ENCODE data around the gene SDCBP2.
A peak's percentile ranks its signal among the peaks of the same experiment; 100 is the strongest.

SDCBP2 gene

DNA sequence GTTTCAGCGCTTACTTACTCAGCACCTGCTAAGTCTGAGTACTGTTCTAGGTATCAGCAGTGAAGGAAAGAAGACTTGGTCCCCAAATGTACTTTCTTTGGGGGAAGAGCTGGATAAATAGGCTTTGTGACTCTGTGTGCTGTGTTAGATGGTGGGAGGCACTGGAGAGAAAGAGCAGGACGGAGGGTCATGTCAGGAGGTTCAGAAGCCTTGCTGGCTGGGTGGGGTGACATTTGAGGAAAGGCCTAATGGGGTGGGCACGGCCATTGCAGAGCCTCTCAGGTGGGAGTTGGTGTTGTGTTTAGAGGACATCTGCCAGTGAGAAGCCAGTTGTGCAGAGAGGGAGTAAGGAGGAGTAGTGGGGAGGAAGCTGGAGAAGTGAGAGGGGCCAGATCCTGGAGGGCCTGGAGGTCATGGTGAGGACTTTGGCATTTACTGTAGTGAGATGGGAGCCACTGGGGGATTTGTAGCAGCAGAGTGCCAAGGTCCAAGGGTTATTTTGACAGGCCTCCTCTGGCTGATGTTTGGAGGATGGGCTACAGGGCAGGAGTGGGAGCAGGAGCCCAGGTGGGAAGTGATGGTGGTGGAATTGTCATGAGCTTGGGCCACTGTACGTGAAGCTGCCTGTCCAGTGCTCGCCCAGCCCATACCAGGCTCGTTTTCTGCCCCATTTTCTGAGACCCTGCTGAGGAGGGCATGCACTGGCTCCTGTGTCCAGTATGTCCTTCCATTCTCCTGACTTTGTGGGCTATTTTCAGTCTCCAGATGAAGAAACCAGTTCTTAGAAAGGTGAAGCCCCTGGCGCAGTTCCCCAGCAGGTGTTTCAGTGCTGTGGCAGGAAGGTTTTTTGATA lies 886 bp downstream of the SDCBP2 start:
- no peak for DNase-seq

DNA sequence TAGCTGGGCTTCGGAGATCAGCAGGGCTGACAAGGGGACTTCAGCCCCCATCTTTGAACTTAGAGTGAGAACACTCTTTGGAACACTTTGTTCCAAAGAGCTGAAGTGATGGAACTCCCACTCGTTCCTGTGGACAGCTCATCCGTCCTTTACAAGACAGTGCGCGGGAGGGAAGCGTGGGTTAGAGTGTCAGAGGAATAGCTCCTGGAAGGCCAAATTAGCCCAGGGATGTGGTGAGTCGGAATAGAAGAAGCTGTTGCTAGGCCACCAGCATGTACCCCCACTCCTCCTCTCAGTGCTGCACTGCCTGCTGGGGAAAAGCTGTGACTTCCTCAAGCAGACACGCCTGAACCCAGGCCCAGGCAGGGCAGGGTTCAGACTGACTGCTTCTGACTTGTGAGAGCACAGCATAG lies 1.7 kb downstream of the SDCBP2 start:
- no peak for DNase-seq

DNA sequence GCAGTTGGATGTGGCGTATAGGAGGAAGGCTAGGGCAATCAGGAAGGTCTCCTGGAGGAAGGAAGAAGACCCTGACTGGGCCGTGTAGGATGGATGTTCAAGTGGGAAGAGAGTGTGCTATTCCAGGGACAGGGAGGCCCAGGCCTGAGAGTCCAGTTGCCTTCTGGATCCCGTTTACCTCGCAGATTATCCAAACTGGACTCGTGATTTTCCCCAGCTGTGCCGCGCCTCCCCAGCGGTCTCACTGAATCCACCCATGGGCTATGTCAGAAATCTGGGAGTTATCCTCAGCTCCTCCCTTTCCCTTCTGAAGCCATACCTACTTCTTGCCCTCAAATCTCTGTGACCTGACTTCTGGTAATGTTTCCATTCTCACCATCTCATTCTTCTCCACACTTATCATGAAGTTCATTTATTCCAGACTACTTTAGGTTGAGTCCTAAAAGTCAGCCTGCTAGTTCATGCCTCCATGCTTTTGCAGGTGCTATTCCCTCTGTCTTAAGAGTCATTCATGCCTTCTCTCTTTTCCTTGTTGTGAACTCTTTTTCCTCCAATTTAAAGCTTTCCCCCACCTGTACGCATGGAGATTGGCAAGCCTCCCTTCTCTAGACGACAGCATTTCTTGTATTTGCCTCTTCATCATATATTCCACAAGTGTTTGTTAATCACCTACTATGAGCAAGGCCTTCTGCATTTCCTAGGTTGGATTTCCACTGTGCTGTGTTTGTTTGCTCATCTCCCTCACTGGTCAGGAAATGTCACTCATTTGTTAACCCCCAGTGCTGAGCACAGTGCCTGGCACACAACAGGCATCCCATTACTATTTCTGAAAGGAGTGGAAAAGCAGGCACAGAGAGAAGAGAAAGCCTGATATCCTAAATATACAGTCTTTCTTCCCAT lies 2.7 kb downstream of the SDCBP2 start:
- DNase-seq = no peak

DNA sequence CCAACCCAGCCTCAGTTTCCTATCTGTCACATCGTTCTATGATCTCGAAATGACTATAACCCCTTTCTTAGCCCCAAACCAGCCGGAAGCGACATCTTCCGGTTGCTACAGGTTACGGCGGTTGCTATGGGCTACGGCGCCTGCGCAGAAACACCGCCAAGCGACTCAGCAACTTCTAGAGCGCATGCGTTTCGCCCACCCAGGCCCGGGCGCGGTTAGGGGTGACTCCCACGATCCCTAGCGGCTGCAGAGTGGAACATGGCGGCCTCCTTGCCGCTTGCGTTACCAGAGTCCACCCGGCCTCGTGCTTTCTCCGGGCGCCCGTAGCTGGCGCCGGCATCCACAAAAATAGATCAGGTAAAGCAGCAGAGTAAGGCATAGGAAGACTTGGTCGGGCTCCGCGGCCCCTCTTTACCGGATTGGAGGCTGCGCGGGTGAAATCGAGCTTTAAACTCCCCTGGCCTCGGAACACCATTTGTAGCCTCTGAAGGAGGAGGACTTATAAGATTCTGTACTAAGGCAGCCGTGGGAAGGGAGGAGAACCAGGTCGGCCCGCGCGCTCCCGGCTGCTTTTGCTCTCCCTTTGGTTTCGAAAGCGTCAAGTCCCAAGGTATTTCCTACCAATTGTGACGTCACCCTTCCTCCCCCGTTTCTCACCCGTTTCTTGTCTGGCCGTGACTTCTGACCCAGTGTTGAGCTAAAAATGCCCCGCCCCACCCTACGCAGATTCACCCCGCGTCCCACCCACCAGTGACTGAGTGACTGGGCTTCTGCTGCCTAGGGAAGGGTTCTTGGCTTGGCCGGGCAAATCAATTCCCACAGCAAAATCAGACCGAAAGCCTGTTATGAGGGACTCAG lies 3.5 kb downstream of the SDCBP2 start:
- peak; percentile 83 for DNase-seq

DNA sequence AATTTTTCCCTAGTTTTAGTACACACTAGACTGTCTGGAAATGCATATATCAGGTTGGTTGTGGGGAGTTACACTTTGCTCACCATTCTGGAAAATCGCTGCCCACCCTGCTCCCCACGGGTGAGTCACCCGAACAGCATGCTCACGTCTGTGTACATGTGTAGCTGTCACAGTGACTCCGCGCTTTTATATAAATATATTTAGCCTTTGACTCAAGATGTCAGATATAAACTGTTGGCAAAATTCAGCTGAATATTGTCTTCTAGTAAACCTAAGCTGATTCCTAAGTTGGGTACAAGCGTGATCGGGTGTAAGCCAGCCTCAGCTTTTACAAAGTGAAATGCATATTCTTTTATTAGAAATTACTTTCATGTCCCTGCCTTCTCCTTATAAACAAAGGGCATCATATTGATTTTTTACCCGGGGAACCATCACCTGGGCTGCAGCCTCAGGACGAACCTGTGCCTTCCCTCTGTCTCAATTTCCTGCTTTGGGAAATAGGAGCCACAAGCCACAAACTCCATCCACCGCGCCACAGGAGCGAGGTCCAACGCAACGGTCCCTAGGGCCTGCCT lies 4.3 kb downstream of the SDCBP2 start:
- DNase-seq = no peak

DNA sequence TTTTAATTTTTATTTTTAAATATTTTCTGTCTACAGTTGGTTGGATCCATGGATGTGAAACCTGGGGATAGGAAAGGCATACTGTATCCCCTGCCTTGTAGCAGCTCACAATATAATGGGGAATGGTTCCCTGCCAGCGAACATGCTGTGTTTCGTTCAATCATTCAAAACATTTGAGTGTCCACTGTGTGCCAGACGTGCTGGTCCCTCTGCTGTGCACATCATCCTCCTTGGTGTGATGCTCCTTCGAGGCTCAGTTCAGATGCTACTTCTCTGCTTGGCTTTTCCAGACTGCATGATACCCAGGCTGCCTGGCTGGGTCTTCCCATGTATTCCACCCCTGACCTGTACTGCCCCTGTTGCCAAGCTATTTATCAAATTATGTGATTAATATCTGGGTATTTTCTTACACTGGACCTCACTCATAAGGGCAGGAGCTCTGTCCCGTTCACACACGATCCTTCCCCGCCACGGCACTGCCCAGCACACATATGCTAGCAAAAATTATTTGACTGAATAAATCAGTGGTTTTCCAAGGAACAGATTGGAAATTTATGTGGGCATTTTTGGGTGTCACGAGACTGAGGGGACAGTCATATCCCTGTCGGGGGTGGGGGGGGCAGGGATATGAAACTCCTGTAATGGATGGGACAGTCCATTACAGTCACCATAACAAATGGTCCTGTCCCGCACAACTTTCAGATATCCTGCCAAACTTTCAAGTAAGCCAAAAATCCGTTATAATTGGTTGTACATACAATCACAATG lies 4.9 kb downstream of the SDCBP2 start:
- no peak for DNase-seq

DNA sequence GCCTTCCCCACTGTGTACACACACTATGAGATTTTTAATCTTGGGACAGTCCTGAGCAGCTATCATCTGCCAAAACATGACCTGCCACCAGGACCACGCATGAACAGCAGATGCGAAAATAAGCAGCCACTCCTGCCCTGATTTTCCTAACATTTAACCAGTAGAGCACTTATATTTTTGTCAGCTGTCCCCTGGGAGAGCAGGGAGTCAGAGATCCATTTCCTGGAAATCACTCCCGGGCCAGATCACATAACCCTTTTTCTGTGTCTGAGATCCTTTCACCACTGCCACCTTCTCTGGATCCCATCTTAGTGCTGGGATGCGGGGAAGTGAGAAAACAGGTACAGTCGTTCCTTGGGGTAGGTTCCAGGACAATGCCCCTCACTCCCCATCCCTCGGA lies 5.7 kb downstream of the SDCBP2 start:
- DNase-seq = no peak

DNA sequence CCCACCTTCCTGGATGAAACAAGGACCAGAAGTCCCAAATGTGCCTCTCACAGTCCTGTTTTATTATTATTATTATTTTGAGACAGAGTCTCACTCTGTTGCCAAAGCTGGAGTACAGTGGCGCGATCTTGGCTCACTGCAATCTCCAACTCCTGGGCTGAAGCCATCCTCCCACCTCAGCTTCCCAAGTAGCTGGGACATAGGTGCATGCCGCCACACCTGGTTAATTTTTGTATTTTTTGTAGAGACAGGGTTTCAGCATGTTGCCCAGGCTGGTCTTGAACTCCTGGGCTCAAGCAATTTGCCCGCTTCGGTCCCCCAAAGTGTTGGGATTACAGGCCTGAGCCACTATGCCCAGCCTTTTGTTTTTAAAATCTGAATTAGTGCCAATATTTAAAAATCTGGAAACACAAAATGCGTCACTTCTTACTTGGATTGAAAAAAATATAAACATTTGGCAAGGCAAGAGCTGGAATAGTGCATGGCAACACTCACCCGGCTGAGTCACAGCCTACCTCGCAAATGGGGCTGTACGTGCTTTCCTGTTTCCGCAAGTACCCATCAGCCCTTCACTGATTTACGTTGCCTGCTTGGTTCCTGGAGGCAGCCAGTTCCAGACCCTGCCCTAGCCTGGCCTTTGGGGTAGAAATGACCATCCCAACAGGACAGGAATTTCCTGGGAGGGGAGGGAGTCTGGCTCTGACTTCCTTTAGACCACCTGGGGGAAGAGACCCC lies 6.3 kb downstream of the SDCBP2 start:
- DNase-seq = no peak

DNA sequence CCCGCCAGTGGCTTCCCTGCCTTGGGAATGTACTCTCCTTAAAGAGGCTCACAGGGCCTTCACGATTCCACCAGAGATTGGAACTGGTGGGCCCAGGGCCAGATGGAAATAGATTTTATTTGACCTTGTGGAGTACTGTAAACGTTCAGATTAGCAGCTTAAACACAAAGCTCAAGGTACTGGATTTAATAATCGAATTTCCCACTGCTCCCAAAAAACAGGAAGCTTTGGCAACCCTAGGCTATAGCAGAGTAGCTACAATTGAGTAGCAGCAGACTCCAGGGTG lies 7.3 kb downstream of the SDCBP2 start:
- no peak for DNase-seq

DNA sequence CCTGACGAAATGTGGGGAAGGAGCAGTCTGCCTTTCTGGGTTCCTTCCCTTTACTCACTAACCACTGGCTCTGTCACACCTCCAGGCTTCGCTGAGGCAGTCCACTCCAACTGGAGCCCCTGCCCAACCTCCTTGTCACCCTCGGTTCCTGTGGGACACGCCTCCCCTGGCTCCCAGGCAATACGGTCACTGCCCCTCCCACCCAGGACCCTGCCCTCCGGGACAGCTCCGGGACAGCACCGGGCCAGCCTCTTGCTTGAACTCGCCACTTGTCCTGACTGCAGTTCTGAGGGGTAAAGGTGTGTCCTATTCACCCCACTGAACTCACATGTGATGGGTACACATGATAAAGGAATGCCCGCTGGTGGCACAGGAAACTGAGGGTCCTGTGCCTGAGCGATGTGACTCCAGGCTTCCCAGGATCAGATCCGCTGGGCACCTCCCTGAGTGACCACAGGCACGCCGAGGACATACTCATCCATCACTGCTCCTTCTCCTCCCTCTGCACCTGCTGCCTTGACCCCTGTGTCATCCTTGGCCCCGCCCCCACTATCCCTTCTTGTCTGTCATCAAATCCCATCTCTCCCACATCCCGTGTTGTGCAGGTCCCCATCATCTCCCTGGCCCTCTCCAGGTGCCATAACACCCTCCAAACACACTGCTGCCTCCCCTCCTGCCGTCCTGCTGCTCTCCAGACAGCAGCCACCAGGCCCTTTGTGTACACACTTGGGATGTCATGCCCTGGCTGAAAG lies 7.9 kb downstream of the SDCBP2 start:
- no peak for DNase-seq

DNA sequence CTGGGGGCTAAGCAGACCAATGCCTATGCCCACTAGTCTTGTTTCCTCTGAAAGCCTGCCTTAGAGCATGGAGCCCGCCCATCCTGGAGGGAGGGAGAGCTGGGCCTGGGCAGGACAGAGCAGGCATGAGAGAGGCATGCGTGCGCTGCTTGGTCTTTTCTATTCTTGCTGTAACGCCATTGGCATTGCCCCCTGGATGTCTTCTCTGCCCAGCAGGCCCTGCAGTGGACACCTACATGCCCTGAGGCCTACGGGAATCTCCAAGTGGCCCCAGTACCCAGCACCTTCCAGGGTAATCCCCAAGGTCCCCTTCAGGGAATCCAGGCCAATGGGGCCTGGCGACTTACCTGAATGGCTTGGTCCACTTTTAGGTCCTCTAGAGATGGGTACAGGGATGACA lies 8.9 kb downstream of the SDCBP2 start:
- DNase-seq = no peak

DNA sequence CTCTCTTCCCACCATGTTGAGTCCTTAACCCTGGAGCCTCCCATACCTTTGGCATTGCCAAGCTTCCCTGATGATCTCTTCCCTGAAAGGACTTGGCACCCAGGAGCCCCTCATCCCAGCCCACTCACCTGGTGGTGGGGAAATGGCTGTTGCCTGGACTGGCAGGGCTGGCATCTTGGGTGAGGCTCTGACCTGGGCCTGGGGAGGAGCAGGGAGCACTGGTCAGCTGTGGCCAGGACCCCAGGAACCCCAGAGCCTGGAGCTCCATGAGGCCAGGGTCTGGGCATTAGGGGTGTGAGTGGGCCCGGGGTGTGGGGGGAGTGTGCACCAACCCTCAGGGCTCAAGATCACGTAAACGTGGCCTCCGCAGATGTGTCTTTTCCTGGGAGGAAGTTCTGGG lies 9.5 kb downstream of the SDCBP2 start:
- no peak for DNase-seq

DNA sequence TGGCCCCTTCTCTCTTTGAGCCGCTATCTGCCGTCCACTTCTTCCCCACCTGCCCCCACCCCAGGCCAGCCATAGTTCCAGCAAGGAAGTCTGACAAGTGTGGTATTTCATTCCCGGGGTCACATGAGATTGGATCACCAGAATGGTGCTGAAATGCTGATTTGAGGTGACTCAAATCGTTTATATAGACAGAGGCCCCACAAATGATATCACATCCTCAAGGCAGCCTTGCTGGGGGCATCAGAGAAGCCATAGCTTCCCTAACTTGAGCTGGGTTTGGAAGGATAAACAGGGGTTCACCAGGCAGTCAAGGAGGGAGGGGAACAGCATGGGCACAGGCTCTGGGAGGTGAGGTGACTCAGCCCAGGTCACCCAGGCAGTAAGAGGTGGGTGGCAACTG lies 9.9 kb downstream of the SDCBP2 start:
- DNase-seq = no peak

DNA sequence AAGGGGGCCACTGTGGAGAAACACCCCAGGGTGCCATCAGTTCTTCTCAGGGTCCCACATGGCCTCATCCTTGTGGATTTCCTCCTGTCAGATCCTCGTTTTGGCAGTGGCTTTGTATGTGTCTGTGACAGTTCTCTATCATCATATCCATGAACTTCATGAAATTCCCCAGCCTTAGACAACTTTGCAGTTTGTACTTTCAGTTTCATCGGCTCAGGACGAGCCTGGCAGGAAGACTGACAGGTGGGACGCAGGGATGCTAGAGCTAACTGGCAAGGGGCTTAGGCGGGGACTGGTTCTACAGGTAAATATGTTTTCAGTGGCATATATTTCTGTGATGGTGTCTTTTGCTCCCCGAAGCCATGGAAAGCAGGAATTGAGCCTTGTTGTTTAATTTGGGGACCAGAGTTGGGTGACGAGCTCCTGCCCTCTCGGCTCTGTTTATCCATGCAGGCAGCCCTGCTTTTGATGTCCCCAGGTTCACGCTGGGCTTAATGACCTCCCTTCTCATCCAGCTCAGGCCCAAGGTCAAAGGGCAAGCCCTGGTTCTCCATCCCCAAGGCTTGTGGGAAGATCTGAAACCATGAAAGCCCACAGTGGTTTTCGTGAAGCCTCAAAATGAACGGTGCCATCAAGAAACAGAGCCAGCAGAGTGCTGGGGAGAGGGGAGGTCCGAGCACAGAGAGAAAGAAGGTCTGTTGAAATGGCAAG lies 11.2 kb downstream of the SDCBP2 start:
- no peak for DNase-seq

DNA sequence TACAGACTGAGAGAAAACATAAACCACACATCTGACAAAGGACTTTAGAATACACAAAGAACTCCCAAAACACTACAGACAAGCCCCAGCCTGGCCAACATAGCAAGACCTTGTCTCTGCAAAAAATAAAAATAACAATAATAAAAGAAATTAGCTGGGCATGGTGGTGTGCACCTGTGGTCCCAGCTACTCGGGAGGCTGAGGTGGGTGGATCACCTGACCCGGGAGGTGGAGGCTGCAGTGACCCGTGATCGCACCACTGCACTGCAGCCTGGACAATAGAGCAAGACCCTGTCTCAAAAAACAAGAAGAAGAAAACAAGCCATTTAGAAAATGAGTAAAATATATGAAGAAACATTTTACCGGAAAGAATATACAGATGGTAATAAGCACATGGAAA lies 13.1 kb downstream of the SDCBP2 start:
- no peak for DNase-seq

DNA sequence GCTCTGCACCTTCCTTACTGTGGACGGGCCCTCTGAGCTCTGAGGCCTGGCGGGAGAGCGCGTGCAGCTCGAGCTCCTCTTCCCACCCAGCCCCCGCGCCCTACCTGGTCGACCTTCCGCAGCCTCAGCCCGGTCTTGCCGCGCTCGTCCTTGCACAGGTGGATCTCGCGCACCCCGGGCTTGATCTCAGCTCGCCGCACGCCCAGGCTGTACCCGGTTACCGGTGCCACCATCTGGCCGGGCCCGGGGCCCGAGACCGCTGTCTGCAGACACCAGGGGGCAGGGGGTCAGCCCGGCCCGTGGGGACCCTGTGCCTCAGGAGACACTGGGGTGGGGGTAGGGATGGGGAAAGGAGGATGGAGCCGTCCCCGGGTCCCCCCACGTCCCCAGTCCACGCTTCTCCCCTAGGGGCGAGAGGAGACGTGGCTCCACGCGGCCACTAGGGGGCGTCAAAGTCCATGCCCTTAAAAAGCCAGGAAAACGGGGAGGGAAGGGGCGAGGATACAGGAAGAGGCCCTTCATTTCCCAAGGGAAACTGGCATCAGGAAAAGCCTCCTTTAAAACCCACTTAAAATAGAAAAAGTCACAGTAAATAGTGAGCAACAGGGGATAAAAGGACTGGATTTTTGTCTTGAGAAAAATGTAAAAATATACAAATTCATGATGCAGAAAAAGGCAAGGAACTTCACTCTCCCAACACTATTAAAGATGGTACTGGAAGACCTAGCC lies 15.5 kb downstream of the SDCBP2 start:
- DNase-seq = peak; percentile 37

DNA sequence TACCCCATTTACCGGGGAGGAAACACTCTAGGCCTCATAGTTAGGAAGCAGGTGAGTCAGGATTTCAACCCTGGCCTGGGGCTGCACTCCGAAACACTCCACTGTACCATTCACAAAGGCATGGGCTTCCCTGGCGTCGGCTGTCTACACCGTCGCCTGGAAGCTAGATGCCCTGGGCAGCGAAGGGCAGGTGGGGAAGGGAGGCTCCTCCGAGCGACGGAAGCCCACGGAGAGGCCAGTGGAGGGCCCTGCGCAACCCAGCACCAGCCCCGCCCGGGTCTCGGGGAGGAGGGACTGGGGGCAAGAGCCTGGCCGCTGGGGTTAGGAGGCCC lies 16.1 kb downstream of the SDCBP2 start:
- DNase-seq = no peak

DNA sequence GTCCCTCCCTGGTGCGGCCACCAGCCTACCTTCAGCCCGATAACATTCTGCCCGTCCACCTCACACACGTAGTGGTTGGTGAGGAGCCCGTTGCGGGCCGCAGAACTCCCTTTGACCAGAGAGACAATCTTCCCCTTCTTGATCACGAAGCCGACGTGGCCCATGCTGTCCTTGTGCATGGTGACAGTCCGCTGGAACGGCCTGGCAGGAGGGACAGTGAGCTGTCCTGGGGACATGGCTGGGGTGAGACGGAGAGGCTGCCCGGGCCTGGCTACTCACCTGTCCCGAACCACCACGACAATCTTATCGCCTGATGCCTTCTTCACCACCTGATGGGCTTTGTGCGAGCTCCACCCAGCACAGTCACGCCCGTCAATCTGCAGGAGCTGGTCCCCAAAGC lies 16.6 kb downstream of the SDCBP2 start:
- DNase-seq = no peak

DNA sequence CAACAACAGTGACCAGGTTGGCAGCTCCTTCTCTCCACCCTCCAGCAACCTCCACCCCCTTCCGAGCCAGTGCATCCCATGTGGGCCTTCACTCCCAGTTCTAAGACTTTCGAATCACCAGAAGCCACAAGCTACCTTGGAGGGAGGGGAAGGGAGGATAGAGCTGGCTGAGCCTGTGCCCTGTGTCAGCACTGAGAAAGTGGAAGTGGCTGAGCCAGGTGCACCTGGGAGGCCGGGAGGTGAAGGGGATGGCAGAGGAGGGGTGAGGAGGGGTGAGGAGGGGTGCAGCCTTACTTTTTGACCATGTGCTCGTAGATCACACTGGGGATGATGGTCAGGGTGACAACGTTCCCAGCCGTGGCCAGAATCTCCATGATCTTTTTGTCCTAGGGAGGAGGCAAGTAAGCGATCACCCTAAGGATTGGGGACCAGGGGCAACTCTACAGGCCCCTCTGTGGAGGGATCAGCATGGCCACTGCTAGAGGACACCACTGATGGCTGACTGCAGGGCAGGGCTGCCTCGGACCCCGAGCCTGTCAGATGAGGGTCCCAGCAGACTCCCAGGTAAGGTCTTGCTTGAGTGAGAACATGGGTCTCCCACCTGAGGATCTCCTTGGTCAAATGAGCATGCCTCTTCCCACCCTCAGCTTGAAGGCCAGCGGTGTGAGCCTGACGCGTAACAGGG lies 18.3 kb downstream of the SDCBP2 start:
- no peak for DNase-seq
